GM18858 (cell line): Measurements from ENCODE around the gene DSE.

ENCODE experiments used
- ATAC-seq: cut with Tn5 transposase; IDR thresholded peaks from one replicate; pipeline ENCODE4 v1.9.1; 2021; ENCODE audit not compliant: unreplicated experiment

DSE gene

GRCh38 chr6:116444575-116444974 is 73.8 kb downstream of the DSE start:
- no peak for ATAC-seq

- ATAC-seq = no peak
Measured at GRCh38 chr6:116445102-116445501, 74.4 kb downstream of the DSE start.

- no peak for ATAC-seq
Measured at GRCh38 chr6:116446399-116446798, 75.7 kb downstream of the DSE start.

- no peak for ATAC-seq
Measured at GRCh38 chr6:116447052-116447451, 76.3 kb downstream of the DSE start.

- ATAC-seq = no peak
Measured at GRCh38 chr6:116447496-116448011, 76.8 kb downstream of the DSE start.

GRCh38 chr6:116449565-116449964 is 78.8 kb downstream of the DSE start:
- no peak for ATAC-seq

- ATAC-seq = no peak
Measured at GRCh38 chr6:116450185-116450710, 79.5 kb downstream of the DSE start.

- peak; percentile 88 for ATAC-seq
Measured at GRCh38 chr6:116450769-116451740, 80.3 kb downstream of the DSE start.

GRCh38 chr6:116451916-116452315 is 81.2 kb downstream of the DSE start:
- no peak for ATAC-seq

GRCh38 chr6:116452531-116452930 is 81.8 kb downstream of the DSE start:
- ATAC-seq = no peak

GRCh38 chr6:116456106-116456505 is 85.4 kb downstream of the DSE start:
- no peak for ATAC-seq

- ATAC-seq = no peak
Measured at GRCh38 chr6:116456927-116457326, 86.2 kb downstream of the DSE start.

GRCh38 chr6:116458264-116458663 is 87.5 kb downstream of the DSE start:
- ATAC-seq = no peak

GRCh38 chr6:116459927-116460326 is 89.2 kb downstream of the DSE start:
- ATAC-seq = no peak

- ATAC-seq = no peak
Measured at GRCh38 chr6:116461331-116461931, 90.7 kb downstream of the DSE start, which contains the start of gene CALHM6. TSS of gene CALHM6 (plus strand) at chr6:116461375. CDS start at chr6:116461930, 555 bp downstream.

GRCh38 chr6:116461932-116462885 is 91.5 kb downstream of the DSE start:
- ATAC-seq = peak; percentile 79

GRCh38 chr6:116463301-116463700 is 92.6 kb downstream of the DSE start:
- ATAC-seq = no peak

- ATAC-seq = no peak
Measured at GRCh38 chr6:116465246-116465645, 94.5 kb downstream of the DSE start.

- no peak for ATAC-seq
Measured at GRCh38 chr6:116467096-116467495, 96.3 kb downstream of the DSE start.

- no peak for ATAC-seq
Measured at GRCh38 chr6:116467514-116467913, 96.8 kb downstream of the DSE start.

- no peak for ATAC-seq
Measured at GRCh38 chr6:116468293-116468692, 97.5 kb downstream of the DSE start.
